MG63 (cell line): ENCODE results near the gene KHDC4. TPM values are rescaled to one million over a fixed set of nuclear protein-coding genes. Genes with fewer than 3 reads are reported as not detected.
"Not testable (repeated sequence)": the region's sequence is repeated elsewhere in the genome, so short reads cannot be mapped to it uniquely, and the experiment has no call there.

Experiments used
- DNase-seq: peaks from one replicate; pipeline ENCODE4 v3.0.0-alpha.2; 2020
- H3K27me3 ChIP-seq: fragments of 250-450 bp; sonication (Bioruptor Pico); 2 replicates; pipeline ENCODE4 v1.5.1; 2020; ENCODE audit warnings: mild to moderate bottlenecking, moderate library complexity
- H3K36me3 ChIP-seq: fragments of 250-450 bp; sonication (Bioruptor Pico); 2 replicates; pipeline ENCODE4 v1.5.1; 2020; ENCODE audit warnings: mild to moderate bottlenecking, moderate library complexity
- H3K4me3 ChIP-seq: fragments of 250-450 bp; sonication (Bioruptor Pico); 2 replicates; pipeline ENCODE4 v1.5.1; 2020; ENCODE audit warnings: mild to moderate bottlenecking, moderate library complexity
- H3K9me3 ChIP-seq: fragments of 250-450 bp; sonication (Bioruptor Pico); 2 replicates; pipeline ENCODE4 v1.5.1; 2020; ENCODE audit warnings: mild to moderate bottlenecking, moderate library complexity
- total RNA-seq: library from RNA; depleted of rRNA; stranded (reverse); fragments of >200 nt; shearing (Covaris generic); gene quantifications from 2 replicates; pipeline ENCODE4 v1.2.3, GENCODE V29; 2014; ENCODE audit warnings: low replicate concordance

The KHDC4 gene
- total RNA-seq, 1 experiment from 2014 or later: 32.1 TPM

- no peaks in the 10 kb centered on the region for H3K27me3 ChIP-seq
- no peak overlapping the region for H3K4me3 ChIP-seq
- DNase-seq: no peak
- H3K36me3 ChIP-seq: peaks cover 64% of the 10 kb centered on the region
- no peaks in the 10 kb centered on the region for H3K9me3 ChIP-seq
Observed at GRCh38 chr1:155897746-155898145, 36.5 kb downstream of the KHDC4 start.

- H3K4me3 ChIP-seq, DNase-seq: not testable (repeated sequence)
Observed at GRCh38 chr1:155896476-155896875, 37.7 kb downstream of the KHDC4 start.

GRCh38 chr1:155895617-155896016 is 38.6 kb downstream of the KHDC4 start:
- not testable (repeated sequence) for H3K9me3 ChIP-seq, DNase-seq, H3K27me3 ChIP-seq, H3K4me3 ChIP-seq
- peaks cover 49% of the 10 kb centered on the region for H3K36me3 ChIP-seq

More at GRCh38 chr1:155896476-155896875, 37.7 kb downstream of the KHDC4 start:
- H3K27me3 ChIP-seq, H3K9me3 ChIP-seq: not testable (repeated sequence)
- H3K36me3 ChIP-seq: peaks cover 57% of the 10 kb centered on the region

- peak; percentile 77 for DNase-seq
- no peaks in the 10 kb centered on the region for H3K27me3 ChIP-seq
- H3K9me3 ChIP-seq: no peaks in the 10 kb centered on the region
- H3K36me3 ChIP-seq: peaks cover 28% of the 10 kb centered on the region
- peak overlapping the region; percentile 1; the same call in 1 of the 2 replicates for H3K4me3 ChIP-seq
Observed at GRCh38 chr1:155893389-155894142, 40.6 kb downstream of the KHDC4 start.

- Histone ChIP-seq H3K36me3 (peaks cover 28% of the 10 kb centered on the region), H3K27me3 (no peaks in the 10 kb centered on the region), H3K4me3 (peak overlapping the region; percentile 1; the same call in 1 of the 2 replicates), H3K9me3 (no peaks in the 10 kb centered on the region)
- DNase-seq: peak; percentile 53
Observed at GRCh38 chr1:155892796-155893195, 41.4 kb downstream of the KHDC4 start.

GRCh38 chr1:155890251-155890650 is 44.0 kb downstream of the KHDC4 start:
- DNase-seq: peak; percentile 72
- Histone ChIP-seq H3K9me3 (no peaks in the 10 kb centered on the region), H3K36me3 (peaks cover 8% of the 10 kb centered on the region; the same call in 1 of the 2 replicates), H3K27me3 (no peaks in the 10 kb centered on the region), H3K4me3 (no peak overlapping the region)

- Histone ChIP-seq H3K9me3 (no peaks in the 10 kb centered on the region), H3K27me3 (no peaks in the 10 kb centered on the region), H3K4me3 (no peak overlapping the region), H3K36me3 (peaks cover 11% of the 10 kb centered on the region)
- peak; percentile 64 for DNase-seq
Observed at GRCh38 chr1:155889566-155889965, 44.6 kb downstream of the KHDC4 start.

- DNase-seq: no peak
Observed at GRCh38 chr1:155888481-155888880, 45.7 kb downstream of the KHDC4 start.

GRCh38 chr1:155884982-155885381 is 49.2 kb downstream of the KHDC4 start:
- no peak overlapping the region for H3K4me3 ChIP-seq
- H3K36me3 ChIP-seq: peaks cover 42% of the 10 kb centered on the region
- no peaks in the 10 kb centered on the region for H3K27me3 ChIP-seq
- DNase-seq: no peak
- no peaks in the 10 kb centered on the region for H3K9me3 ChIP-seq

More at GRCh38 chr1:155888481-155888880, 45.7 kb downstream of the KHDC4 start:
- Histone ChIP-seq H3K27me3 (no peaks in the 10 kb centered on the region), H3K9me3 (no peaks in the 10 kb centered on the region), H3K4me3 (no peak overlapping the region), H3K36me3 (peaks cover 19% of the 10 kb centered on the region)

GRCh38 chr1:155884031-155884960 is 49.9 kb downstream of the KHDC4 start:
- Histone ChIP-seq H3K4me3 (no peak overlapping the region), H3K36me3 (peaks cover 47% of the 10 kb centered on the region), H3K27me3 (no peaks in the 10 kb centered on the region; the same call in 1 of the 2 replicates), H3K9me3 (no peaks in the 10 kb centered on the region)
- no peak for DNase-seq

GRCh38 chr1:155882766-155883165 is 51.4 kb downstream of the KHDC4 start:
- Histone ChIP-seq H3K9me3 (no peaks in the 10 kb centered on the region), H3K36me3 (peaks cover 47% of the 10 kb centered on the region), H3K4me3 (no peak overlapping the region), H3K27me3 (no peaks in the 10 kb centered on the region; the same call in 1 of the 2 replicates)
- no peak for DNase-seq

GRCh38 chr1:155882235-155882634 is 52.0 kb downstream of the KHDC4 start:
- DNase-seq: no peak
- Histone ChIP-seq H3K4me3 (no peak overlapping the region), H3K27me3 (no peaks in the 10 kb centered on the region; the same call in 1 of the 2 replicates), H3K9me3 (no peaks in the 10 kb centered on the region), H3K36me3 (peaks cover 46% of the 10 kb centered on the region)

- H3K9me3 ChIP-seq: no peaks in the 10 kb centered on the region
- H3K27me3 ChIP-seq: no peaks in the 10 kb centered on the region; the same call in 1 of the 2 replicates
- H3K4me3 ChIP-seq: no peak overlapping the region
- DNase-seq: no peak
- peaks cover 46% of the 10 kb centered on the region for H3K36me3 ChIP-seq
Observed at GRCh38 chr1:155880950-155881349, 53.3 kb downstream of the KHDC4 start.

GRCh38 chr1:155880251-155880650 is 54.0 kb downstream of the KHDC4 start:
- no peak for DNase-seq

GRCh38 chr1:155877945-155878344 is 56.3 kb downstream of the KHDC4 start:
- Histone ChIP-seq H3K4me3 (no peak overlapping the region), H3K36me3 (peaks cover 30% of the 10 kb centered on the region), H3K9me3 (no peaks in the 10 kb centered on the region)

More at GRCh38 chr1:155880251-155880650, 54.0 kb downstream of the KHDC4 start:
- Histone ChIP-seq H3K4me3 (no peak overlapping the region), H3K36me3 (peaks cover 46% of the 10 kb centered on the region), H3K9me3 (no peaks in the 10 kb centered on the region), H3K27me3 (no peaks in the 10 kb centered on the region; the same call in 1 of the 2 replicates)

GRCh38 chr1:155873860-155874259 is 60.4 kb downstream of the KHDC4 start:
- no peaks in the 10 kb centered on the region for H3K9me3 ChIP-seq
- no peaks in the 10 kb centered on the region for H3K27me3 ChIP-seq
- no peak overlapping the region for H3K4me3 ChIP-seq
- peak; percentile 85 for DNase-seq
- H3K36me3 ChIP-seq: peaks cover 7% of the 10 kb centered on the region

More at GRCh38 chr1:155877945-155878344, 56.3 kb downstream of the KHDC4 start:
- DNase-seq: no peak
- H3K27me3 ChIP-seq: no peaks in the 10 kb centered on the region; the same call in 1 of the 2 replicates

- Histone ChIP-seq H3K27me3 (no peaks in the 10 kb centered on the region), H3K4me3 (no peak overlapping the region), H3K9me3 (no peaks in the 10 kb centered on the region), H3K36me3 (peaks cover 10% of the 10 kb centered on the region)
- DNase-seq: no peak
Observed at GRCh38 chr1:155872527-155872926, 61.7 kb downstream of the KHDC4 start.
